HL-60 (cell line): Measurements from ENCODE around the gene NRG4.

ENCODE experiments used
- DNase-seq, 2 experiments: peaks; one replicate each; pipeline ENCODE4 v3.0.0-alpha.2; 2010 to 2020; ENCODE audit warnings: low read depth in 1 of 2, low spot score in 1 of 2
- H3K27ac ChIP-seq: fragments of 250-450 bp; sonication (Bioruptor Pico); replicated peaks from 2 replicates; pipeline ENCODE4 v1.5.1; 2020; ENCODE audit warnings: mild to moderate bottlenecking, moderate library complexity
- H3K27me3 ChIP-seq: fragments of 250-450 bp; sonication (Bioruptor Pico); 2 replicates; pipeline ENCODE4 v1.5.1; 2021; ENCODE audit warnings: mild to moderate bottlenecking, moderate library complexity; ENCODE audit not compliant: insufficient read depth, poor library complexity, severe bottlenecking
- H3K4me3 ChIP-seq: replicated peaks from 2 replicates; pipeline ENCODE4 v1.5.1; 2011; ENCODE audit warnings: mild to moderate bottlenecking, control low read depth, low read length; ENCODE audit not compliant: insufficient read depth
- CTCF ChIP-seq: IDR thresholded peaks from one replicate; pipeline ENCODE4 v1.5.1; 2011; ENCODE audit warnings: low read length, control low read depth, inconsistent platforms; ENCODE audit not compliant: insufficient read depth
- GABPA ChIP-seq: IDR thresholded peaks from 2 replicates; pipeline ENCODE4 v1.6.1; 2012; ENCODE audit warnings: low read depth
- POLR2AphosphoS5 ChIP-seq: IDR thresholded peaks from 2 replicates; pipeline ENCODE4 v1.6.1; 2012; ENCODE audit warnings: low read depth
- REST ChIP-seq: IDR thresholded peaks from 2 replicates; pipeline ENCODE4 v1.6.1; 2012; ENCODE audit warnings: low read depth; ENCODE audit not compliant: insufficient replicate concordance
- SPI1 ChIP-seq: IDR thresholded peaks from 2 replicates; pipeline ENCODE4 v1.6.1; 2012; ENCODE audit warnings: low read depth, mild to moderate bottlenecking, borderline replicate concordance

NRG4 gene

GRCh38 chr15:75926931-75927330 is 85.3 kb downstream of the NRG4 start:
- Histone ChIP-seq H3K4me3 (no peak overlapping the region), H3K27me3 (no peaks in the 10 kb centered on the region), H3K27ac (no peak overlapping the region)
- no peak for TF ChIP-seq GABPA
- TF ChIP-seq POLR2AphosphoS5: no peak
- no peak for TF ChIP-seq REST
- TF ChIP-seq SPI1: no peak
- no peak for TF ChIP-seq CTCF
- no peak for DNase-seq

GRCh38 chr15:75925440-75925839 is 86.8 kb downstream of the NRG4 start:
- no peak for DNase-seq
- H3K27me3 ChIP-seq: no peaks in the 10 kb centered on the region
- TF ChIP-seq GABPA (no peak), REST (no peak), POLR2AphosphoS5 (no peak), SPI1 (peak; percentile 80; the same call in 1 of the 2 replicates), CTCF (no peak)

GRCh38 chr15:75924576-75924975 is 87.6 kb downstream of the NRG4 start:
- Histone ChIP-seq H3K27ac (no peak overlapping the region), H3K4me3 (no peak overlapping the region), H3K27me3 (no peaks in the 10 kb centered on the region)
- DNase-seq: no peak
- TF ChIP-seq POLR2AphosphoS5 (no peak), CTCF (no peak), GABPA (no peak), SPI1 (no peak), REST (no peak)

More at GRCh38 chr15:75925440-75925839, 86.8 kb downstream of the NRG4 start:
- Histone ChIP-seq H3K27ac (no peak overlapping the region), H3K4me3 (no peak overlapping the region)
